Measurements from ENCODE around the gene RYR1. TPM values are rescaled to one million over a fixed set of nuclear protein-coding genes. Genes with fewer than 3 reads are reported as not detected.

Gene RYR1
- total and polyA plus RNA-seq, 2 of the 13 experiments (the other 11 are each of a cell fraction or from before 2014, with no cell fraction given) = 0.03 TPM; not detected in 1

GRCh38 chr19:38554676-38555141 lies 121.2 kb downstream of the RYR1 start:
- ChIA-PET CTCF (ENCODE audit: low intra/inter-chr PET ratio, low total read pairs) (no interaction called here), POLR2A (no interaction called here)
- no peaks in the 10 kb centered on the region for H4K20me1 ChIP-seq (ENCODE audit: insufficient read depth, low read length)
- peaks cover 0 to 3% of the 10 kb centered on the region in 2 experiments; a peak in 1 of 5 replicates for H3K27me3 ChIP-seq (ENCODE audit: control insufficient read depth in 1 of 2, insufficient read depth in 2 of 2, low read length in 2 of 2)
- no peaks in the 10 kb centered on the region for H3K79me2 ChIP-seq (ENCODE audit: insufficient read depth, low read length)
- intact Hi-C loops (cut with micrococcal nuclease; ENCODE audit: unreplicated experiment) = no loop called here
- no peak overlapping the region for H2AFZ ChIP-seq (ENCODE audit: low read length)
- DNase-seq (ENCODE audit: low spot score) (no peak), FAIRE-seq (no peak), ATAC-seq (no peak)
- BruUV-seq (replicated peaks) = no TSS peak
- no peaks in the 10 kb centered on the region for H3K4me1 ChIP-seq (ENCODE audit: insufficient read depth, low read length)
- H3K4me2 ChIP-seq (ENCODE audit: low read depth, low read length) = no peak overlapping the region
- no peak overlapping the region for H3K27ac ChIP-seq (ENCODE audit: extremely low read length, insufficient read depth, low read length)
- H3K36me3 ChIP-seq (replicated peaks in 1 of 2; ENCODE audit: control insufficient read depth in 1 of 2, insufficient read depth in 2 of 2, low read length in 2 of 2) = no peaks in the 10 kb centered on the region
- H3K4me3 ChIP-seq (replicated peaks in 1 of 3; ENCODE audit: insufficient read depth in 1 of 3, low read depth in 2 of 3, low read length in 3 of 3) = no peak overlapping the region
- in situ Hi-C loops (cut with HindIII; ENCODE audit: extremely low pct_ligation_motif_present, low pct_unique_long_range_greater_than_20kb) = no loop called here
- WGBS (ENCODE audit: low lambda C conversion rate) = 17% methylated on average over 3 of the region's 3 CpGs
- H3K9me3 ChIP-seq (ENCODE audit: low read length) = no peaks in the 10 kb centered on the region
- H3K9ac ChIP-seq (ENCODE audit: insufficient read depth, low read depth, low read length) = no peak overlapping the region
- TF ChIP-seq ZNF224 (CRISPR knock-in tag; IDR thresholded peaks at IDR 0.05) = no peak
- TF ChIP-seq KAT8 (CRISPR knock-in tag; IDR thresholded peaks at IDR 0.05) = no peak
- TF ChIP-seq ZNF646 (CRISPR knock-in tag; IDR thresholded peaks at IDR 0.05) = no peak
- no peak for TF ChIP-seq ZNF558 (CRISPR knock-in tag; IDR thresholded peaks at IDR 0.05; ENCODE audit: borderline replicate concordance)
- no peak for TF ChIP-seq KDM5A (IDR thresholded peaks at IDR 0.05; ENCODE audit: borderline replicate concordance, low read length)
- no peak for TF ChIP-seq ZNF615 (CRISPR knock-in tag; IDR thresholded peaks at IDR 0.05; ENCODE audit: borderline replicate concordance)
- no peak for TF ChIP-seq NCOA5 (CRISPR knock-in tag; IDR thresholded peaks at IDR 0.05)
- no peak for TF ChIP-seq PHB2 (IDR thresholded peaks at IDR 0.05; ENCODE audit: partially characterized antibody)
- no peak for TF ChIP-seq ZZZ3 (CRISPR knock-in tag; IDR thresholded peaks at IDR 0.05; ENCODE audit: borderline replicate concordance)
- TF ChIP-seq ZNF280B (CRISPR knock-in tag; IDR thresholded peaks at IDR 0.05; ENCODE audit: borderline replicate concordance) = no peak
- TF ChIP-seq ZNF430 (CRISPR knock-in tag; IDR thresholded peaks at IDR 0.05) = no peak
- no peak for TF ChIP-seq ZBTB8A (CRISPR knock-in tag; IDR thresholded peaks at IDR 0.05; ENCODE audit: borderline replicate concordance, low read depth)
- TF ChIP-seq MXI1 (IDR thresholded peaks at IDR 0.05; ENCODE audit: borderline replicate concordance, low read depth, low read length) = no peak
- no peak for TF ChIP-seq ZNF382 (CRISPR knock-in tag; IDR thresholded peaks at IDR 0.05; ENCODE audit: borderline replicate concordance)
- TF ChIP-seq ZMYM4 (CRISPR knock-in tag; IDR thresholded peaks at IDR 0.05) = no peak
- no peak for TF ChIP-seq ZNF780A (CRISPR knock-in tag; IDR thresholded peaks at IDR 0.05)
- TF ChIP-seq PHF21A (CRISPR knock-in tag; IDR thresholded peaks at IDR 0.05) = no peak
